Activated B cell treated with CpG ODN at 0.5 μM for 24 hours (primary cell): ENCODE data around the gene SLC19A1. TPM values are rescaled to one million over a fixed set of nuclear protein-coding genes. Genes with fewer than 3 reads are reported as not detected.

ENCODE experiments used
- ATAC-seq: fragments of 200-7000 bp; cut with Tn5 transposase; one replicate; pipeline ENCODE4 v1.10.0; 2021; ENCODE audit warnings: low read depth, mild to moderate bottlenecking, moderate library complexity
- CTCF ChIA-PET: fragments of 350-600 bp; sonication (Branson Sonifier 250); formaldehyde crosslinking; loops from one replicate; lab custom pipeline; 2021; ENCODE audit warnings: antibody characterized with exemption; lab: Charles Lee
- POLR2A ChIA-PET: fragments of 350-600 bp; sonication (Branson Sonifier 250); formaldehyde crosslinking; loops from one replicate; lab custom pipeline; 2021; ENCODE audit warnings: antibody characterized with exemption; lab: Charles Lee
- DNase-seq: peaks from one replicate; pipeline ENCODE4 v3.0.0; 2022
- H3K27ac Mint-ChIP-seq: one replicate; pipeline ENCODE4 v1.8.0; 2020; ENCODE audit warnings: mixed read lengths
- H3K27me3 Mint-ChIP-seq: one replicate; pipeline ENCODE4 v1.8.0; 2021; ENCODE audit warnings: mixed read lengths
- H3K36me3 Mint-ChIP-seq: one replicate; pipeline ENCODE4 v1.8.0; 2021; ENCODE audit warnings: low read depth, mixed read lengths
- H3K4me1 Mint-ChIP-seq: one replicate; pipeline ENCODE4 v1.8.0; 2021; ENCODE audit warnings: mixed read lengths
- H3K4me3 Mint-ChIP-seq: one replicate; pipeline ENCODE4 v1.8.0; 2020; ENCODE audit warnings: mild to moderate bottlenecking, mixed read lengths
- H3K9me3 Mint-ChIP-seq: one replicate; pipeline ENCODE4 v1.8.0; 2020; ENCODE audit warnings: mixed read lengths
- CTCF ChIP-seq: fragments of 200-600 bp; IDR thresholded peaks from one replicate; pipeline ENCODE4 v1.8.0; 2022; ENCODE audit warnings: antibody characterized with exemption, mild to moderate bottlenecking
- intact Hi-C: fragments of 100-400 bp; cut with micrococcal nuclease; formaldehyde crosslinking; loops from one replicate; pipeline ENCODE4 v1.15.1; 2024
- total RNA-seq: library from RNA; stranded (reverse); gene quantifications from 2 replicates; pipeline ENCODE4 v1.2.3, GENCODE V29; 2022

The SLC19A1 gene
- total RNA-seq, 1 donor from 2014 or later = 10.7 TPM

GRCh38 chr21:45555251-45555556, 13.0 kb upstream of the SLC19A1 start:
- TF ChIP-seq CTCF = no peak
- no peaks in the 10 kb centered on the region for H3K9me3 Mint-ChIP-seq
- DNase-seq = no peak
- no peak overlapping the region for H3K4me3 Mint-ChIP-seq
- POLR2A ChIA-PET = interaction anchor here (2.0 kb wide), 1 partner anchor 72 kb away, joined by 7 read pairs; no protein-coding TSS in a partner anchor
- H3K27ac Mint-ChIP-seq = no peak overlapping the region
- intact Hi-C loops = loop anchor here (1.0 kb wide), 2 partner anchors 13 to 41 kb away; partner anchors contain the start of gene SLC19A1
- no peaks in the 10 kb centered on the region for H3K27me3 Mint-ChIP-seq
- no peak for ATAC-seq
- no peaks in the 10 kb centered on the region for H3K36me3 Mint-ChIP-seq
- H3K4me1 Mint-ChIP-seq = peaks cover 34% of the 10 kb centered on the region
- CTCF ChIA-PET = interaction anchor here (1.7 kb wide), 1 partner anchor 40 kb away, joined by 16 read pairs; no protein-coding TSS in a partner anchor

- Mint-ChIP-seq H3K27ac (peak overlapping the region; percentile 71), H3K36me3 (no peaks in the 10 kb centered on the region), H3K4me3 (peak overlapping the region; percentile 89), H3K27me3 (no peaks in the 10 kb centered on the region), H3K9me3 (no peaks in the 10 kb centered on the region), H3K4me1 (peaks cover 40% of the 10 kb centered on the region)
- POLR2A ChIA-PET = interaction anchor here (2.0 kb wide), 1 partner anchor 71 kb away, joined by 7 read pairs; no protein-coding TSS in a partner anchor
- no peak for TF ChIP-seq CTCF
- CTCF ChIA-PET = no interaction called here
- peak; percentile 80 for ATAC-seq
- intact Hi-C loops = loop anchor here (1.0 kb wide), 2 partner anchors 12 to 42 kb away; partner anchors contain the start of gene SLC19A1
- DNase-seq = peak; percentile 94
Observed at GRCh38 chr21:45554477-45555175, 12.4 kb upstream of the SLC19A1 start.

- DNase-seq = peak; percentile 15
- H3K4me1 Mint-ChIP-seq = peaks cover 48% of the 10 kb centered on the region
- H3K4me3 Mint-ChIP-seq = no peak overlapping the region
- H3K9me3 Mint-ChIP-seq = no peaks in the 10 kb centered on the region
- intact Hi-C loops = no loop called here
- no peaks in the 10 kb centered on the region for H3K27me3 Mint-ChIP-seq
- no peak for TF ChIP-seq CTCF
- POLR2A ChIA-PET = no interaction called here
- no peak for ATAC-seq
- H3K36me3 Mint-ChIP-seq = no peaks in the 10 kb centered on the region
- CTCF ChIA-PET = no interaction called here
- H3K27ac Mint-ChIP-seq = no peak overlapping the region
Observed at GRCh38 chr21:45552696-45553391, 10.6 kb upstream of the SLC19A1 start.

GRCh38 chr21:45551783-45552695, 9.8 kb upstream of the SLC19A1 start:
- H3K4me1 Mint-ChIP-seq = peaks cover 48% of the 10 kb centered on the region

More at GRCh38 chr21:45551783-45552695, 9.8 kb upstream of the SLC19A1 start:
- ChIA-PET POLR2A (no interaction called here), CTCF (no interaction called here)
- Mint-ChIP-seq H3K9me3 (no peaks in the 10 kb centered on the region), H3K36me3 (no peaks in the 10 kb centered on the region), H3K4me3 (peak overlapping the region; percentile 61), H3K27me3 (no peaks in the 10 kb centered on the region), H3K27ac (peak overlapping the region; percentile 69)
- DNase-seq (peak; percentile 14), ATAC-seq (no peak)
- intact Hi-C loops = loop anchor here (1.0 to 2.0 kb wide), 2 partner anchors 10 to 89 kb away; partner anchors contain the start of gene SLC19A1
- TF ChIP-seq CTCF = no peak
